T-helper 2 cell treated with Interferon-gamma antibody and Interleukin-4, amounts not matched to agents 5 μg/mL and 100 μg/mL, for 36 hours (primary cell): Measurements from ENCODE around the gene PDE1C.
"Not testable (repeated sequence)": the region's sequence is repeated elsewhere in the genome, so short reads cannot be mapped to it uniquely, and the experiment has no call there.

ENCODE experiments used
- DNase-seq: peaks from one replicate; pipeline ENCODE4 v3.0.0; 2021; ENCODE audit warnings: low spot score
- H3K27ac Mint-ChIP-seq: one replicate; pipeline ENCODE4 v1.8.0; 2021; ENCODE audit warnings: mild to moderate bottlenecking, mixed read lengths
- H3K27me3 Mint-ChIP-seq: one replicate; pipeline ENCODE4 v1.8.0; 2021; ENCODE audit warnings: low read depth, mixed read lengths
- H3K36me3 Mint-ChIP-seq: one replicate; pipeline ENCODE4 v1.8.0; 2021; ENCODE audit warnings: low read depth, mixed read lengths
- H3K4me1 Mint-ChIP-seq: one replicate; pipeline ENCODE4 v1.8.0; 2021; ENCODE audit warnings: low read depth, mixed read lengths
- H3K4me3 Mint-ChIP-seq: one replicate; pipeline ENCODE4 v1.8.0; 2022; ENCODE audit warnings: mild to moderate bottlenecking, moderate library complexity, mixed read lengths
- H3K9me3 Mint-ChIP-seq: one replicate; pipeline ENCODE4 v1.8.0; 2021; ENCODE audit warnings: mixed read lengths

PDE1C gene

DNA sequence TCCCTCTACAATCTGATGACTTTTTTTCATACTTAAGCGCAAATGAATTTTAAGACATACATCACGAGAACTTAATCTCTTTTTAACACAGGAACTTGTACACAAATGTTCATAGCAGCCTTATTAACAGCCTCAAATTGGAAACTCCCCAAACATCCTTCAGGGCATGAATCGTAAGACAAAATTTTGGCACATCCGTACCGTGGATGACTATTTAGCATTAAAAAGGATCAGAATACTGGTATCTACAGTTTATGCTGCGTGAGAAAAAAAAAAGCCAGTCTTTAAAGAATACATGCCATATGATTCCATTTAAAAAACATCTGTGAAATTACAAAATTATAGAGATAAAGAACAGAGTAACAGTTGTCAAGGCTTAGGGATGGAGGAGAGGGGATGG, 46.8 kb downstream of the PDE1C start:
- Mint-ChIP-seq H3K9me3 (peaks cover under 1% of the 10 kb centered on the region), H3K4me1 (no peaks in the 10 kb centered on the region), H3K4me3 (no peak overlapping the region)

DNA sequence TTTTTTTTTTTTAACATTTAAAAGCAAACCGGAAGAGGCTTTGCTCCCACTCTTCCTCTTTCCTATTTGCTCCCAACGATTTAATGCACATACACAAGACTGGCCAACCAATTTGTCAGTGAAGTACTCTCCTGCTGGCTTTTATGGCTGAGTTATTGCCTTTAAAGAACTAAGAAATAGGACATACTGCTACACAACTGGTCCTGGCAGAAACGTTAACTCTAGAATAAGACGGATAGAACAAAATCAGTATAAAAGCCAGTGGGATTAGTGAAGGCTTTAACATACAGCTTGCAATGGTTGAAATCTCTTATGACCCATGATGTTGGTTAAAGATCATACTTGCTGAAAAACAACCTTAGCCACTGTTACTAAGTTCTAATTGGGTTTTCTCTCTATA, 47.2 kb downstream of the PDE1C start:
- H3K4me3 Mint-ChIP-seq, result no peak overlapping the region
- H3K36me3 Mint-ChIP-seq, result no peaks in the 10 kb centered on the region
- H3K9me3 Mint-ChIP-seq, result peaks cover 4% of the 10 kb centered on the region
- no peaks in the 10 kb centered on the region for H3K27me3 Mint-ChIP-seq
- no peak overlapping the region for H3K27ac Mint-ChIP-seq
- no peak for DNase-seq
- H3K4me1 Mint-ChIP-seq, result no peaks in the 10 kb centered on the region

More for the DNA sequence above, 46.8 kb downstream of the PDE1C start:
- Mint-ChIP-seq H3K27ac (no peak overlapping the region), H3K36me3 (no peaks in the 10 kb centered on the region), H3K27me3 (no peaks in the 10 kb centered on the region)
- no peak for DNase-seq

DNA sequence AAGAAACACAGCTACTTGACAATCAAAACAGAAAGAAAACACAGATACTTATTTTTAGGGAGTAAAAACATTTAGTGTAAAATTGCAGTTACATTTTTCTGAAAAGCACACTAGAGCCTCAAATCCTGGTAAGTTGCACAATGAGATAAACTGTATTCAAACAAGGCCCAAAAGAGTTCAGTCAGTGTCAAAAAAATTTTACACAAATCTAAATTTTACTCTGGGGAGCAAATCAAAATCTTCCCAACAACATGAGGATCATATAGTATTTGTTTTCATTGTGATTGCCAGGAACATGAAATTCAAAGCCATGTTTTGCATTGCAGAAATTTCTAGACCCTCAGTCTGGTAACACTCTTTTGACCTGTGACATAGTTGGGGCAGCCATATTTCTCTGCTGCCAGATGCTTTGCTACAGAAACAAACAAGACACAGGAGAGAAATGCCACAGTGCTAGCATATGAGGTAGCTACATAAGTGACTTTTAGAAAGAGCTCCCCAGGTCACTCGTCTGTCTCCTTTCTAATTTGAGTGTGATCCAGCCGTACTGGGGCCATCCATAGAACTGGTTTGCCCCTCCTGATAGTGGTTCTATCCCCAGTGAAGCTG, 49.6 kb downstream of the PDE1C start:
- Mint-ChIP-seq H3K27me3 (no peaks in the 10 kb centered on the region), H3K27ac (no peak overlapping the region), H3K36me3 (no peaks in the 10 kb centered on the region), H3K9me3 (peaks cover 4% of the 10 kb centered on the region), H3K4me1 (no peaks in the 10 kb centered on the region), H3K4me3 (no peak overlapping the region)
- no peak for DNase-seq

DNA sequence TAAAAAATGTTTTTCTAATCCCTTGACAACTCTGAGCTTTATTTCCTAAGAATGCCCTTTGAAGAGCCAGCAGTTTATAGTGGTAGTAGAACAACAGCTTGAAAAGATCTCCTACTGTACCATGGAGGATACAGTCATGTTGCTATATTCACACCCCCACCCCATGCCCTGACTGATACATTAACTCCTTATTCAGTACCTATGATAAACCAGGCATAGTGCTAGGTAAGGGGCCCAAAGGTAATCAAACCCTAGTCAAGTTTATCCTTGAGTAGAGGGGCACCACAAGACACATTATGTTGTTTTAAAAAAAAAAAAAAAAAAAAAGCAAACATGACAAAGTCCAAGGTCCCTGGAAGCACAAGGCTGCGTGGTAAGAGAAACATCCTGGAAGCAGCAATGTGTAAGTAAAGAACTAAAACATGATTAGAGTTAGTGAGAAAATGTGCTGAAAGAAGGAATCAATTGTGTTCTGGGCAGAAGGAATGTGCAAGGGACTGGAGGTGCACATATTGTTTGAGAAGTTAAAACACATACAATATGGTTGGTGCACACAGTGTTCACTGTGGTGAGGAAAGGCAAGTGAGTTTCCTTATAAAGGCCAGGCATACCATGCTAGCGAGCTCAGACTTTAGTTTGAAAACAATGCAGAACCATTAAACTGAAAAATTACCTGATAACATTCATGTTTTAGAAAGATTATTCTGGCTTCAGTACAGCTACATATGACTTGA, 51.2 kb downstream of the PDE1C start:
- peaks cover 8% of the 10 kb centered on the region for H3K9me3 Mint-ChIP-seq
- no peak overlapping the region for H3K27ac Mint-ChIP-seq
- H3K4me3 Mint-ChIP-seq, result no peak overlapping the region

DNA sequence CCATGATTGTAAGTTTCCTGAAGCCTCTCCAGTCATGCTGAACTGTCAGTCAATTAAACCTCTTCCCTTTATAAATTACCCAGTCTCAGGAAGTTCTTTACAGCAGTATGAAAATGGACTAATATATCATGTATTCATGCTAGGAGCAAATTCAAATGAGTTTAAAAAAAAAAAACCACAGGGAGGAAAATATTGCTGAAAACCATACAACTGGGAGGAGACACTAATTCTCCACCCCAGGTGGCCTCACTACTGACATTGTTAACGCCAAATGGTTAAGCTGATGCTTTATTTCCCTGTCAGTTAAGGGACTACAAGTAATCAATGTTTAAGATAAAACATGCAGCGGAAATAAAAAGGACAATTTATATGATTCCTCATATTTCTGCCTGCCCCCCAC, 55.1 kb downstream of the PDE1C start:
- Mint-ChIP-seq H3K9me3 (peaks cover 12% of the 10 kb centered on the region), H3K4me1 (no peaks in the 10 kb centered on the region), H3K36me3 (no peaks in the 10 kb centered on the region), H3K27ac (no peak overlapping the region), H3K4me3 (no peak overlapping the region), H3K27me3 (no peaks in the 10 kb centered on the region)
- DNase-seq, result no peak

More for the DNA sequence above, 51.2 kb downstream of the PDE1C start:
- no peak for DNase-seq
- Mint-ChIP-seq H3K36me3 (no peaks in the 10 kb centered on the region), H3K27me3 (no peaks in the 10 kb centered on the region), H3K4me1 (no peaks in the 10 kb centered on the region)

DNA sequence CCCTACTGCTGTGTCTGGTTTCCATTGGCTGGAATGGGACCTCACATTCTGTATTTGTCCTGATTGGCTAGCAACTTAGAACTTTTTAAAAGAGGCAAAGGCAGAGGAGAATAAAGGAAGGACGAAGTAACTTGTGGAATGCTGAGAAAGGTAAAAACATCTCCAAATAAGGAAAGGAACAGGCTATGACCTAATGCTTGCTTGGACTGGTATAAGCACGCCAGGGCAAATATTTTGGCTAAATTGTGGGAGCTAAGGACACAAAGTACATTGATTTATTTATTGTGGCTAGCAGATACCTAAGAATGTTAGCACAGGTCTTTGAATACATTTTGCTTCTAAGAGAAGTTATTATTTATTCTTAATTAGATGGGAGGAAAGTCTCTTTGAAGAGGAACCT, 56.7 kb downstream of the PDE1C start:
- H3K27ac Mint-ChIP-seq, H3K36me3 Mint-ChIP-seq, H3K4me3 Mint-ChIP-seq, H3K27me3 Mint-ChIP-seq, H3K4me1 Mint-ChIP-seq, DNase-seq: not testable (repeated sequence)
- peaks cover 12% of the 10 kb centered on the region for H3K9me3 Mint-ChIP-seq

DNA sequence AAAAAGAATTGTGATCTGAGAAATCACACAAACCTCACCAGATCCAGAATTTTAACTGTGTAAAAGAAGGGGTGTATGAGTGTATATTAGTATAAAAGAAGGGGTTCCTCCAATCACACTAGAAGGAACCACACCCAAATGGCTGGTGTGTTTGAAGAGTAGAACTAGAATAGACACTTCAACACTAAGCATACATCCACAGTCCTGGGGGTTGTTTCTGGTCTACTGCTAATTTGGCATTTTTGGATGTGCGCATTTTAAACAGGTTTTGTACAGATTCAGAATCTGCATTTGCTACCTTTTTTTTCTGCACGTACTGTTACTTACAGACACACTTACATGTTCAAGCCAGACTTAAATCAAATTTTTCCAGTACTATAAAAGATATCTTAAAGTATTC, 64.6 kb downstream of the PDE1C start:
- H3K27me3 Mint-ChIP-seq, result no peaks in the 10 kb centered on the region
- peaks cover 5% of the 10 kb centered on the region for H3K9me3 Mint-ChIP-seq
- DNase-seq, result no peak
- H3K4me1 Mint-ChIP-seq, result no peaks in the 10 kb centered on the region
- H3K36me3 Mint-ChIP-seq, result no peaks in the 10 kb centered on the region
- no peak overlapping the region for H3K4me3 Mint-ChIP-seq
- no peak overlapping the region for H3K27ac Mint-ChIP-seq

DNA sequence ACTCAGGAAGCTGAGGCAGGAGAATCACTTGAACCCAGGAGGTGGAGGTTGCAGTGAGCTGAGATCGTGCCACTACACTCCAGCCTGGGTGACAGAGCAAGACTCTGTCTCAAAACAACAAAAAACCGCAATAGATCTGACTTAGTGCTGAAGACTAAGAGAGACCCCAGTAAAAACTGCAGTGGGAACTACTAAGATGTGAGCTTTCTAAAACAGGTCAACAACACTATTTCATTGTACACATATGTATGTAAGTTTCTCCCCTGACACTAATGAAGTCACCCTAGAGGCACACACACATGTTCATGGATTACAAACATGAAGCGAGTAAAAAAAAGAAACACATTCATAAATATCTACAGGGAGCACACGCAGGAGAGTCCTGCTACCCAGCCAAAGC, 68.3 kb downstream of the PDE1C start:
- Mint-ChIP-seq H3K27me3 (no peaks in the 10 kb centered on the region), H3K4me1 (no peaks in the 10 kb centered on the region)

DNA sequence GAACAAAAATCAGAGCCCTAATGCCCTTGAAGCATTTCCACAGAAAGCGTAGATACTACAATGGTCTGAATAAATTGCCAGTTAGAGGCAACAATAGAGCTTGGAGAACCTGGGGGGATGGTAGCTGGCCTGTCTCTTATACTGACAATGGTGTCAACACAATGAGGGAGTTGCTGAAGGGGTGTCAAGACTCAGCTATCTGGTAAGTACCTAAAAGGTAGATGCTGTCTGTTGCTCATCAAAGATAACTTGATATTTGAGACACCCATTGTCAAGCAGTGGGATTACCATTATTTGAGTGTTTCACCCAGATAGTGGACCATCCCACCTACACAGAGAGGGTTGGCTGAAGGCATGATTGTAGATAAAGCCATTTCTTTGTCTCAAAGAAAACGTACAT, 72.8 kb downstream of the PDE1C start:
- Mint-ChIP-seq H3K9me3 (peaks cover 4% of the 10 kb centered on the region), H3K27ac (no peak overlapping the region), H3K4me1 (no peaks in the 10 kb centered on the region), H3K4me3 (no peak overlapping the region), H3K27me3 (no peaks in the 10 kb centered on the region), H3K36me3 (no peaks in the 10 kb centered on the region)
- DNase-seq, result no peak

More for the DNA sequence above, 68.3 kb downstream of the PDE1C start:
- Mint-ChIP-seq H3K4me3 (no peak overlapping the region), H3K36me3 (no peaks in the 10 kb centered on the region), H3K9me3 (peaks cover 5% of the 10 kb centered on the region), H3K27ac (no peak overlapping the region)
- no peak for DNase-seq

DNA sequence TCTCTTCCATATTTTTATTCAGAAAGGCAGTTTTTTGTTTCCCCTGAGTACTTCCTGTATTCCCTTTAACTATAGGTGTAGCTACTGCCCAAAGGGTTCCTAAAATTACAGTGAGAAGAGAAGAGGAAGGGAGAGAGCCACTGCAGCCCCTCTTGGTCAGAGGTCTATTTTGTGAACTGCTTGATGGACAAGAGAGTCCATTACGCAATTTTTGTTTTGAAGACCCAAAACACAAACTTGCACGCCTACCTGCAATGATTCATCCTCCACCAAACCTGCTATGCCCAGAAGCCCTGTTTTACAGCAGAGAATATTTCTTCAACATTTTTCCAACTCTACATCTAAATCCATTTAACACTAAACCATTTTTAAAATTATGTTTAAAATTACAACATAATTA, 75.1 kb downstream of the PDE1C start:
- Mint-ChIP-seq H3K36me3 (no peaks in the 10 kb centered on the region), H3K9me3 (no peaks in the 10 kb centered on the region), H3K4me1 (no peaks in the 10 kb centered on the region), H3K27ac (no peak overlapping the region), H3K4me3 (no peak overlapping the region), H3K27me3 (no peaks in the 10 kb centered on the region)
- DNase-seq, result no peak

DNA sequence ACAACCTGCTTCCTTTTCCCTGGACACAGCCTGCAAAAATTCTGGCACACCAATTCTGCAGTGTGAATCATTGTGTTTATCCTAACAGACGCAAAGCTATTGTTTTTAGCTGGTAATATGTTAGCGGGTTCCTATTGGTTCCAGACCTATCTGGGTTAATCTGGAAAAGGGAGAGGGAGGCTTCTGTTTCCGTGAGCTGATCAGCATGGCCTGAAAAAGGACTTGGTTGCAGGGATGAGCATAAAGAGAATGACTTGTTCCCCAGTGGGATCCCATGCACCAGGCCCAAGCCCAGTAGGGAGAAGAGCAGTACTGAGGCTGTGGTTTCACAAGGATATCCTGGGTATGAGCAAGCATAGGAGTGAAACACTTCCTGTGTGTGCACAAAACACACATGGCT, 78.4 kb downstream of the PDE1C start:
- DNase-seq, result no peak
- Mint-ChIP-seq H3K4me3 (no peak overlapping the region), H3K27ac (no peak overlapping the region), H3K4me1 (no peaks in the 10 kb centered on the region), H3K9me3 (peaks cover 1% of the 10 kb centered on the region), H3K36me3 (no peaks in the 10 kb centered on the region), H3K27me3 (no peaks in the 10 kb centered on the region)

DNA sequence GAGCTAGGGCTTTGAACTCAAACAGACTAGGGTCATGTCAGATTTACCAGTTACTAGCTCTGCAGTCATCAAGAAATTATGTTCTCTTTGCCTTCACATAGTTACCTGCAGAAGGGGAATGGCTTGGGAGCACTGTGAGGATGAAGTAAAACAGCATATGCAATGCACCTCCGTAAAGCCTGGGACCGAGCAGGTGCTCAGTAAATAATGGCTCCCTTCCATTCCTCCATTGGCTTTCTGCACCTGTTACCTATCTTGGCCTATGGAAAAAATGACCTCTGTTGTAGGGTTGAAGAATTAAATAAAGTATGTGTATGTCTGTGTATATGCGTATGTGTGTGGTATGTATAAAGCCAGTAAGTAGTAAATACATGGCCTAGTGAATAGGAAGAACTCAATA, 78.8 kb downstream of the PDE1C start:
- no peak overlapping the region for H3K4me3 Mint-ChIP-seq
- no peaks in the 10 kb centered on the region for H3K36me3 Mint-ChIP-seq
- H3K4me1 Mint-ChIP-seq, result no peaks in the 10 kb centered on the region
- H3K27ac Mint-ChIP-seq, result no peak overlapping the region
- no peak for DNase-seq
- no peaks in the 10 kb centered on the region for H3K27me3 Mint-ChIP-seq
- peaks cover 4% of the 10 kb centered on the region for H3K9me3 Mint-ChIP-seq

DNA sequence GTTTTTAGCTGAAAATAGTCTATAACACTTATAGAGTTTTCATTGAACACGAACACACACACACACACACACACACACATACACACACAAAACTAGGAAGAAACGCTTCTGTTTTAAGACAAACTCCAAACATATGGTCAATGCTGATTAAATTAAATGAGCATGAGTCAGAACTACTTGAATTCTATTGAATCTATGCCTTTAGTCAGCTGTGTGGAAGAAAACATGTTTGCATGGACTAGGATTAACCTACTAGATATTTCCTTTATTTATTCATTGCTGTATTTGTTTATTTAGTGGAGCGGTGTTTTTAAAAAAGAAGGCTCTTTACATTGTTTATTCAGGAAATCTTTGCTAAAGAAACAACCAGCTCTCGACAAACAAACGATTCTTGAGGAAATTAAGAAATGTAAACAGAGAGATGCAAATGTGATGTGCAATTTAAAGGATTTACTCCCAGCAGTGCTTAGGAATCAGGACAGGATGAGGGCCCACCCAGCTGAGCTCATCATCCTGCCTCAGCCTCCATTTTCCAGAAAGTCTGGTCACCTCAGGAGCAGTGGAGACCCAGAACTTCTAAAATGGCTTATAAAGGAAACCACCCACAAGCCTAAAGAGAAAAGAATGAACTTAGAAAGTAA, 83.2 kb downstream of the PDE1C start:
- peaks cover 32% of the 10 kb centered on the region for H3K9me3 Mint-ChIP-seq
- no peak for DNase-seq
- H3K27me3 Mint-ChIP-seq, result no peaks in the 10 kb centered on the region
- H3K4me1 Mint-ChIP-seq, result no peaks in the 10 kb centered on the region
- no peak overlapping the region for H3K27ac Mint-ChIP-seq
- H3K36me3 Mint-ChIP-seq, result no peaks in the 10 kb centered on the region
- H3K4me3 Mint-ChIP-seq, result no peak overlapping the region

DNA sequence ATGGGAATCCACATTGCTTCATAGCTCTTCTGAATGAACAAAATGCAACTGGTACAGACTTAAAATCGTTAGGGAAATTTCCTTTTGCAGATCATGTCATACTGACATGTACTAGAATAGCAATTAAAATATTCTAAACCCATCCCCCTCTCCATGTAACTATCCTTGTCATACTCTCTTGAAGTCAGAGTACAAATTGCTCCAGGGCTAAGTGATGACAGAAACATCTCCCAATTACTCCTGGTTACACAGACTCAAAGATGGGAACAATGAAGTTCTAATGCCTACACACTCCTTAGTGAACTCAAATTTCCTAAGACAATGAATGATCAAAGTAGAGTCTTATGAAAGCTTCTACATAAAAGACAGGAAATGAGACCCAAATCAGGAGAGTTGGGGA, 87.2 kb downstream of the PDE1C start:
- no peaks in the 10 kb centered on the region for H3K27me3 Mint-ChIP-seq
- no peak overlapping the region for H3K4me3 Mint-ChIP-seq
- no peaks in the 10 kb centered on the region for H3K36me3 Mint-ChIP-seq
- no peak overlapping the region for H3K27ac Mint-ChIP-seq
- DNase-seq, result no peak
- peaks cover 32% of the 10 kb centered on the region for H3K9me3 Mint-ChIP-seq
- H3K4me1 Mint-ChIP-seq, result no peaks in the 10 kb centered on the region
